ENCODE measurements around the gene MRFAP1L1.

DNA sequence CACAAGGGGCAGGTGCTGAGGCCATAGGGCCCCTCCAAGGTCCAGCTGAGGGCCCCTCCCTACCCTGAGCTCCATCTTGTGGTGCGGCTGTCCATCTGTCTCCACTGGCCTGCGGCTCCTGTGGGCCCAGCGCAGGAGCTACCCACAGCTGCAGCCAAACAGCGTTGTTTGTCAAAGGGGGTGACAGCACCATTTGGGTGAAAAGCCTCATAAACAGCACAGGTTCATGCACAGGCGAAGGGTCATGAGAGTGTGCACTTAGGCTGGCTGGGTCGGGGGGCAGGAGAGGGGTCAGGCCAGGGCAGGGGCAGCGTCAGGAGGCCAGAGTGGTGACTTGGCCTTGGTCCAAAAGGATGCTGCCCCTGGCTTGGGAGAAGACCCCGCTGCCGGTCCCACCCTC is 38.6 kb upstream of the MRFAP1L1 start:
- TF ChIP-seq CTCF (IDR thresholded peaks at IDR 0.05; ENCODE audit: low read length) (no peak), EZH2 (IDR thresholded peaks at IDR 0.05; ENCODE audit: borderline replicate concordance, low read length) (no peak)

Data from OCI-LY1 (cell line).